HG03469 (cell line): ENCODE results near the gene ZNF768.
"Not testable (repeated sequence)": the region's sequence is repeated elsewhere in the genome, so short reads cannot be mapped to it uniquely, and the experiment has no call there.

ENCODE experiments used
- ATAC-seq: cut with Tn5 transposase; IDR thresholded peaks from one replicate; pipeline ENCODE4 v1.9.1; 2021; ENCODE audit warnings: mild to moderate bottlenecking, moderate library complexity, moderate number of reproducible peaks; ENCODE audit not compliant: unreplicated experiment

Gene ZNF768

DNA sequence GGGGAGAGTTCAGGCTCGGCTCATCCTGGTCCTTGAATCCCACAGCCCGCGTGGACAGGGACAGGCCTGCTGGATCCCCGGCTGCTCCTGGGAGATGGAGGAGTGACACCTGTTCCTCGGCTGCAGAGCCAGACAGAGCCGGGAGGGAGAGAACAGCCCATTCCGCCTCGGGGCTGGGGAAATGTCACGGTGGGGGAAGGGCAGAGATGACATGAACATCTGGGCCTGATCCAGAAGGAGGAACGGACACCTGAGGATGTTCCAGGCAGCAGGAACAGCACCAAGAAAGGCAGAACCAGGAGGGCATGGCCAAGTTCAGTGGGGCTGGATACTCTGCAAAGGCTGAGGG is 29.7 kb upstream of the ZNF768 start:
- ATAC-seq = no peak

- no peak for ATAC-seq
These were observed 29.2 kb upstream of the ZNF768 start for GRCh38 chr16:30555315-30556124.

DNA sequence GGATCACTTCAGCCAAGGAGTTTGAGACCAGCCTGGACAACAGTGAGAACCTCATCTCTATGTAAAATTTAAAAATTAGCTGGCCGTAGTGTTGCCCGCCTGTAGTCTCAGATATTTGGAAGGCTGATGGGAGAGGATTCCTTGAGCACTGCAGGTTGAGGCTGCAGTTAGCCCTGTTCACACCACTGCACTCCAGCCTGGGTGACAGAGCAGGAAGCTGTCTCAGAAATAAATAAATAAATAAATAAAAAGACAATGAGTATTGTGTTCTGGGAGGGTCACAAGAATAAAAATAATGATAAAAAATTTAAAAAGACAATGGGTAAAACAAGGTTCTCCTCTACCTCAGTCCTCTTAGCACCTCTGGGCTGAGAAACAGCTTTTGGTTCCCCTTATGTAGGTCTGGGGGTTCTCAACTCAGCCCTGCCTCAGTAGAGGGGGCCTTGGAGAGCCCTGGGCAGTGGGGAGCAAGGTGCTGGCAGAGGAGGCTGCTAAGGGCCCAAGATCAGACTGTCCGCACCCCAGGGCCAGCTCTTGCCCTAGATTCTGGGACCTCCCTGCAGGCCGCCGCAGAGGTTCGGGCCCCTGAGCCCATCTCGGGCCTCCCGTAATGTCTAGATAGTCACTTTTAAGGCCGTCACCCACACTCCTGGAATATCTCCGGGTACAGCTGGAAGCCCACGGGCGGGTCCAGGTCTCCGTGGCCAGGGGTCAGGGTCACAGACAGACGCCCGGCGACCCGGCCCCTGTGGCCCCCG is 28.4 kb upstream of the ZNF768 start:
- no peak for ATAC-seq

- ATAC-seq = no peak
These were observed 27.1 kb upstream of the ZNF768 start for GRCh38 chr16:30553393-30553899.

GRCh38 chr16:30552956-30553355 is 26.6 kb upstream of the ZNF768 start:
- ATAC-seq = no peak

- ATAC-seq = no peak
These were observed 25.4 kb upstream of the ZNF768 start for GRCh38 chr16:30551781-30552180.

GRCh38 chr16:30548416-30549253 is 22.3 kb upstream of the ZNF768 start:
- ATAC-seq = no peak

DNA sequence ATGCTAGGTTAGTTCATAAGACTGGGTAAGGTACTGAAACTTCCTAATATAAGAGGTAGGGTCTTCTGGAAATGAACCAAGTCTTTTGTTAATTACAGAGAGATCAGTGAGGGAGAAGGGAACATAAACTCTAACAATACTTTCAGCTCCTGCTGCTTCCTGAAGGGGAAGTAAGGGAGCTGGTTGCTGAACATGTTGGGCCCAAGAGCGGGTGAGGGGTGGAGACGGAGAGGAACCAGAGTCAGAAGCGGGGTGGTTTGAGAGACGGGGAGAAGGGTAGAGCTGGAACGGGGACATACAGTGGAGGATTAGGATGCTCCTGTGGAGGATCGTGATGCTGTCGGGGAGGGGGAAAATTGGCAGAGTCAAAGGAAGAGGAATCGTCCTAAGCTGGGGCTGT is 19.7 kb upstream of the ZNF768 start:
- ATAC-seq = no peak

DNA sequence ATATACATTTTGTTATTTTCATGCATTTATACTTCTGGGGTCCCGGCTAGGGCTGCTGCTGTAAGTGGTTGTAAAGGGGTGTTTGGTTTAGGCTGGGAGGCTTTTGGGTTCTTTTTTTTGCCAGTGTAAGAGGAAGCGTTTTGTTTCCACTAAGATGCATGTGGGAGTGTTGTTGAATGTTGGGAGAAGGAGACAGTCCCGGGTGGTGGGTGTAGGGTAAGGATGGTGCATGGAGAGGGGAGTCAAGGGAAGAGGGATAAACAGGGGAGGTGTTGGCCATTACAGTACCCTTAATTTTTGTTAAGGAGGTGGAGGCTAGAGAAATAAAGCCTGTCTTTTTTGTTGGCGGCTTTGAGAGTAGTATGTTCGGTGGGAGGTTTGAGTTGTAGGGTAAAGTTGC is 16.7 kb upstream of the ZNF768 start:
- no peak for ATAC-seq

GRCh38 chr16:30541502-30542329 is 15.3 kb upstream of the ZNF768 start:
- ATAC-seq = no peak

- not testable (repeated sequence) for ATAC-seq
These were observed 14.6 kb upstream of the ZNF768 start for GRCh38 chr16:30540916-30541464.

DNA sequence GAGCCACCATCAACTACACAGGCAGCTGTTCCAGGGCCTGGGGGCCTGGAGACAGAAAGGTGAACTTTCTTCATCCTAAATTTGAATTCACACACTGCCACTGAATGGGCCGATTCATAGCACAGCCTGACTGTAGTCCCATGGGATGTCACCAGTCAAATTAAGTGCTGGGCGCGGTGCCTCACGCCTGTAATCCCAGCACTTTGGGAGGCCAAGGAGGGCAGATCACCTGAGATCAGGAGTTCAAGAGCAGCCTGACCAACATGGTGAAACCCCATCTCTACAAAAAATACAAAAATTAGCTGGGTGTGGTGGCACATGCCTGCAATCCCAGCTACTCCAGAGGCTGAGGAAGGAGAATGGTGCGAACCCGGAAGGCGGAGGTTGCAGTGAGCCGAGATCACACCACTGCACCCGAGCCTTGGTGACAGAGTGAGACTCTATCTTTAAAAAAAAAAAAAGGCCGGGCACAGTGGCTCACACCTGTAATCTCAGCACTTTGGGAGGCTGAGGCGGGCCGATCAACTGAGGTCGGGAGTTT is 13.7 kb upstream of the ZNF768 start:
- not testable (repeated sequence) for ATAC-seq

GRCh38 chr16:30539000-30539964 is 12.9 kb upstream of the ZNF768 start:
- ATAC-seq = no peak

GRCh38 chr16:30536391-30537024 is 10.1 kb upstream of the ZNF768 start:
- not testable (repeated sequence) for ATAC-seq

DNA sequence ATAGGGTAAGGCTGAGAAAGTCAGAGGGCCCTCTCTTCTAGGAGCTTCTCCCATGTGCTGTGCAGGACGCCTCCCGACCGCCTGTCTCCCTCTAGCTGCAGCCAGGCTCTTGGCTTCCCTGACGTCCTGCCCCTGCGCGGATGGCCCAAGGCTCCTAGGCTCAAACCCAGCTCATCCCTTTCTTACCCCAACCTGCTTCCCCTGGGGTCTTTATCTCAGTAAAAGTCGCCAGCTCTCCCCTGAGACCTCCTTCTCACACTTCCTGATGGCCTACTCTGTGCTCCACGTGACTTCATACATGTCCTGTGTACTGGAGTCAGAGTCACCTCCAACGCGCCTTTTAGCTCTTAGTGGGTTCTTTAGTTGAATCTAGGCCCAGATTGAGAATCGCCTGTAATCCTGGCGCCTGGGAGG is 9.4 kb upstream of the ZNF768 start:
- ATAC-seq = no peak

GRCh38 chr16:30535106-30535776 is 8.9 kb upstream of the ZNF768 start:
- ATAC-seq = no peak

DNA sequence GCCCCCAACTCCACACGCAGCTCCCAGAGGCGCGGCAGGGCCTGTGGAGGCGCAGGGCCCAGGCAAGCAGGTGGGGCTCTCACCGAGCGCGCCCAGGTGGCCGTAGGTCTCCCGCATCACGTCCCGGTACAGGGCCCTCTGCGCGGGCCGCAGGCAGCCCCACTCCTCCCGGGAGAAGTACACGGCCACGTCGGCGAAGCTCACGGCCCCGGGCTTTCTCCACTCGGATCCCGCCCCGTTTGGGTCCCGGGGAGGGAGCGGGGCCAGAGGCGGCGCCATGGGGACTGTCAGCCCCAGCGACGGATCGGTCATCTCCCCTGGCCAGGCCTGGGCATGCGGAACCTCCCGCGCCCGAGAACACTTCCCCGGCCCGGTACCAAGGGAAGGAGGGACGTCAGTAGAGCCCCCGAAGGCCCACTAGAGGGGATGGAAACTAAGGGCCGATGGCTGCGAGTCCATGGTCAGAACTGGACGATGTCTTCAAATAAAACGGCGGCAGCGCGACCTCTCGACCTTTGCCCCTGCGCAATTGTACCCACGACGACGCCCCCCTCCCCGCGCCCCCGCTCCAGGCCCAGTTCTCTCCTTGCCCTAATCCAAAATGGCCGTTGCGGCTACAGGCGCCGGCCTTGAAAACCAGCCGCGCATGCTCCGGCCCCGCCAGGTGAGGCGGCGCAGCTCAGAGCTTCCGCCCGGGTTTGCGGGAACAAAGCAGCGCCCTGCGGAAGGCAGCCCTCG is 8.2 kb upstream of the ZNF768 start, which contains the start of gene ZNF747:
Gene ZNF747, minus strand, starts transcription at position 491 of the 738 bp plus-strand sequence. Its CDS starts 179 bp downstream, at position 312.
- no peak for ATAC-seq
